Epithelial cell of esophagus (primary cell): ENCODE data around the gene OR6B1.
"Not testable (repeated sequence)": the region's sequence is repeated elsewhere in the genome, so short reads cannot be mapped to it uniquely, and the experiment has no call there.

ENCODE experiments used
- DNase-seq: peaks from one replicate; pipeline ENCODE4 v3.0.0; 2010; ENCODE audit warnings: low read depth
- H3K4me3 ChIP-seq: 2 replicates; pipeline ENCODE4 v1.5.1; 2011; ENCODE audit warnings: mild to moderate bottlenecking, low read length, control low read depth
- TF ChIP-seq, protein P1 (sequence below): IDR thresholded peaks from 2 replicates; pipeline ENCODE4 v1.5.1; 2011; ENCODE audit warnings: low read depth, mild to moderate bottlenecking, low read length, control low read depth, inconsistent platforms; ENCODE audit not compliant: insufficient read depth; ENCODE audit errors: missing control alignments

Gene OR6B1

GRCh38 chr7:144036302-144036885 is 36.3 kb downstream of the OR6B1 start:
- no peak overlapping the region for H3K4me3 ChIP-seq
- TF ChIP-seq, protein P1, sequence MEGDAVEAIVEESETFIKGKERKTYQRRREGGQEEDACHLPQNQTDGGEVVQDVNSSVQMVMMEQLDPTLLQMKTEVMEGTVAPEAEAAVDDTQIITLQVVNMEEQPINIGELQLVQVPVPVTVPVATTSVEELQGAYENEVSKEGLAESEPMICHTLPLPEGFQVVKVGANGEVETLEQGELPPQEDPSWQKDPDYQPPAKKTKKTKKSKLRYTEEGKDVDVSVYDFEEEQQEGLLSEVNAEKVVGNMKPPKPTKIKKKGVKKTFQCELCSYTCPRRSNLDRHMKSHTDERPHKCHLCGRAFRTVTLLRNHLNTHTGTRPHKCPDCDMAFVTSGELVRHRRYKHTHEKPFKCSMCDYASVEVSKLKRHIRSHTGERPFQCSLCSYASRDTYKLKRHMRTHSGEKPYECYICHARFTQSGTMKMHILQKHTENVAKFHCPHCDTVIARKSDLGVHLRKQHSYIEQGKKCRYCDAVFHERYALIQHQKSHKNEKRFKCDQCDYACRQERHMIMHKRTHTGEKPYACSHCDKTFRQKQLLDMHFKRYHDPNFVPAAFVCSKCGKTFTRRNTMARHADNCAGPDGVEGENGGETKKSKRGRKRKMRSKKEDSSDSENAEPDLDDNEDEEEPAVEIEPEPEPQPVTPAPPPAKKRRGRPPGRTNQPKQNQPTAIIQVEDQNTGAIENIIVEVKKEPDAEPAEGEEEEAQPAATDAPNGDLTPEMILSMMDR = no peak
- no peak for DNase-seq

DNA sequence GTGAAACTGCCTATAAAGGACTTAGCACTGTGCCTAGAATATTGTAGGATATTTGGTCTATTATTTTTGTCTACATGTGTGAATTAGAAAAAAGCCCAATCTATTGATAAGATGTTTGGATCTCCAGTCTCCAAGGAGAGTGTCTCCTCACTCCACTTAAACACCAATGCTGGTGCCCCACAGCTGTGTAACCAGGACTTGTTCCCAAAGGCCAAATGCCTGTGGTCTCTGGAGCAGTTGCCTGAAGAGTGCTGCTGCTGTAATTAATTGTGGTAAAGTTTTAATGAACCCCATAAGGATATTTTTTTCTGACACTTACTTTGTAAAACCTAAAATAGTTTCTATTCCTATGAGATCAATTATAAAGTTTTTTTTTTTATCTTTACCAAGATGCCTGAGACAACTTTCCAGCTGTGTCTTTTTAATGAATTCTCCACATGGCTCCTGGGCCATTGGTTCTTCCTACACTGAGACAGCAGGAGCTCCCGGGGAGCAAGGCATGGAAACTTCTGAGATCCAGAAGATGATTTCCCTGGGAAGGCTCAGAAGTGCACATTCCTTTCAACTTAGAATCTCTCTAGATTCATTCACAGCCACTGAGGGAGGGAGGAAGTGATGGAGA is 37.4 kb downstream of the OR6B1 start:
- H3K4me3 ChIP-seq = no peak overlapping the region
- DNase-seq = no peak
- TF ChIP-seq, protein P1 = no peak

DNA sequence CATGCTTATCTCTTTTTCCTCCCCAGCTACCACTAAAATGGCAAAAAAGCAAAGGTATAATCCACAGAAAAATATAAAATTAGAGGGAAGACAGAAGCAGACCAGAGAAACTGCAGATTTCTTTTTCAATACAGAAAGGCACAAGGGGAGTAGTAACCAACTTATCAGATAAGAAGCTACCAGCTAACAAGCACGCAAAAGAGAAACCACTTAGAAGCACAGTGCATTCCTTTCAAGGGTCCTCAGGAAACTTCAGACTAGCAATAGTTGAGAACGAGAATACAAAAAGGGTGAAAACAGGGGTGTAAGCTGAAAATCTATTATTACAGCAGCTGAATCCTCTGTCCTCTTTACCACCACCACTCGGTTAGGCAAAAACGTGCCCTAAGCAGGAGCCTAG is 38.8 kb downstream of the OR6B1 start:
- TF ChIP-seq, protein P1 = no peak
- no peak overlapping the region for H3K4me3 ChIP-seq
- no peak for DNase-seq

DNA sequence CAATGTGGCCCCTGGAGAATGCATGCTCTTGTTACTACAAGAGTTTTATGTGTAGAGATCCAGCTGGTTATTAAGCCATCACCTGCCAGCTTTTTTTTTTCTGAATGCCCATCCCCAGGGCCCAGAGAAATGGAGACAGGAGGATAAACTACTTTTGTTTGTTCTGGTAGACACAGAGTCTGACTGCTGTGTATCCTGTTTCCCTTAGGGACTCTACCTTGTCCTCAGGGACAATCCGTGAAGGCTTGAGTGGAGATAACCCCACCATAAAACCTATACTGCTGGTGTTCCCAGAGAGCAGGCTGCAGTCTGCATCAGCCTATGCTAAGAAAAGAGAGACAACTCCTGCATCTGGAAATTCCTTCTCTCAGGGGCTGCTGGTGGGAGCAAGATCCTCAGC is 48.5 kb downstream of the OR6B1 start, which contains the start of gene OR2A5:
Gene OR2A5 (plus strand): TSS at position 301 of the 400 bp plus-strand sequence. CDS start 1,454 bp downstream, outside the sequence.
- TF ChIP-seq, protein P1 = no peak
- no peak for DNase-seq
- no peak within 1 kb of the TSS for H3K4me3 ChIP-seq

GRCh38 chr7:144049491-144049890 is 49.4 kb downstream of the OR6B1 start:
- no peak overlapping the region for H3K4me3 ChIP-seq
- TF ChIP-seq, protein P1 = no peak
- no peak for DNase-seq

DNA sequence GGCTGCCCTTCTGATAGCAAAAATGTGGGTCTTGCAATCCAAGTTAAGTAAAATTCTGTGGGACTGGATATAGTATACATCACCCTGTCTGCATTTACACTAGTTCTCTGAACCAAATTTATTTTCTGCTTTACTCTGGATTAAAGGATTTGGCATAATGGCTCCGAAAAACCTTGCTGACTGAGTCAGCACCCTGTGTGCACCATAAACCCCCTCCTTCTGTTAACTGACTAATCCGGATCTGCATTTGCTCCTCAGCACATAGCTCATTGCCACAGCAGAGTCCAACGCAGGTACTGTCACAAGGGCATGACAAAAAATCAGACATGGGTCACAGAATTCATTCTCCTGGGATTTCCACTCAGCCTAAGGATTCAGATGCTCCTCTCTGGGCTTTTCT is 50.0 kb downstream of the OR6B1 start:
- TF ChIP-seq, protein P1 = no peak
- H3K4me3 ChIP-seq = no peak overlapping the region
- DNase-seq = no peak

DNA sequence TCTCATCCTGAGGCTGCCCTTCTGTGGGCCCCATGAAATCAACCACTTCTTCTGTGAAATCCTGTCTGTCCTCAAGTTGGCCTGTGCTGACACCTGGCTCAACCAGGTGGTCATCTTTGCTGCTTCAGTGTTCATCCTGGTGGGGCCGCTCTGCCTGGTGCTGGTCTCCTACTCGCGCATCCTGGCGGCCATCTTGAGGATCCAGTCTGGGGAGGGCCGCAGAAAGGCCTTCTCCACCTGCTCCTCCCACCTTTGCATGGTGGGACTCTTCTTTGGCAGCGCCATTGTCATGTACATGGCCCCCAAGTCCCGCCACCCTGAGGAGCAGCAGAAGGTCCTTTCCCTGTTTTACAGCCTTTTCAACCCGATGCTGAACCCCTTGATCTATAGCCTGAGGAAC is 50.8 kb downstream of the OR6B1 start:
- not testable (repeated sequence) for H3K4me3 ChIP-seq, DNase-seq
